NCI-H1092 (cell line): ENCODE data around the gene MAPKAPK2.
A peak's percentile ranks its signal among the peaks of the same experiment; 100 is the strongest.

Experiments used
- DNase-seq: peaks from one replicate; lab custom pipeline; 2025; lab: John Stamatoyannopoulos, UW

Gene MAPKAPK2

DNA sequence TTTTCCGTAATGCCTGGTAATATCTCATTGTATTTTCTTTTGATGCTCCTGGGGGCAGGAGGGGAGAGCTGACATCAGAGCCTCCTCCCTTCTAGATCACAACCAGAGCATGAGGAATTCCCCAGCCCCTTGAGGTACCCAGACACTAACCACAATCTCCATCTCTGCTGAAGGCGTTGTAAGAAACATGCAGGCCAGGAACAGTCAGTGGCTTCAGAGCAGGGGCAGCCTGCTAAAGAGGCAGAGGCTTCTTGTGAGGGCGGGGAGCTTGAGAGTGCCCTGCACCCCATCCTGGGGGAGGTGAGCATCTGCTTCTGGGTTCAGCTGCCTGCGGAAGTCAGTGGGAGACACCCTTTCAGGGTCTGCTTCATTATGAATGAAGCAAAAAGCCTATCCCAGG is 19.0 kb downstream of the MAPKAPK2 start:
- DNase-seq: no peak

DNA sequence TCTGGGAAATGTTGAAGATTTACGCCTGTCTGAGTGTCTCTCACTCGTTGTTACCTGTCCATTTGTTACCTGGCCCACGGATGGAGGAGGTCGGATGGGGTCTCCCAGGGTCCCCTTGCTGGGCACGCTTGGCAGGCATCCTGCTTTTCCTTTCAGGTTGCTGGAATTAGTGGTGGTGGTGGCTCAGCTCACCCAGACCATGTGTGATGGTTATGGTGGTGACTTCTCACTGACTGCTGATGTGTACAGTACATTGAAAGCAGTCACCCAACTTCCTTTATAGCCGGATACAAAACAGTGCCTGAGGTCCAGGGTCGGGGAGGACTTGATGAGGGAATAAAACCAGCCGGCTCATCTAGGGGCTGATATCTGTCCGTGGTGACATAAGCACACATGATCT is 19.5 kb downstream of the MAPKAPK2 start:
- DNase-seq: no peak

DNA sequence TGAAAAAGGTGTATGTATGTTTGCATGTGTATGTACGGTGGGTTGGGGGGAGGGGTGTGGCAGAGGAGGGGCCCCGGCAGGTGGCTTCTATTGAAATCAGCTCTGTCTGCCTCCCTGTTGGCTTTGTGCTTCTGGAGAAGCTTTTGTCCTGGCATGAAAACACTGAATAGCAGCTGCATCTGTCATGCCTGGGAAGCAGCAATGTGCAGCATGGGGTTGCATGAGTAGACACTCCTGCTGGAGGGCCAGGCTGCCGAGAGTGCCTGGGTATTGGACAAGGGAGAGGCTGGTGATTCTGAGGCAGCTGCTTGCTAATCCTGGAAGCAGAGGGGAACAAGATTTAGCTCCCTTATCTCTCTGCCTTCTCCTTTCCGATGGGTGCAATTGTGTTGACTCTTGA is 20.5 kb downstream of the MAPKAPK2 start:
- peak; percentile 83 for DNase-seq

GRCh38 chr1:206705726-206706297 is 21.1 kb downstream of the MAPKAPK2 start:
- DNase-seq: no peak

DNA sequence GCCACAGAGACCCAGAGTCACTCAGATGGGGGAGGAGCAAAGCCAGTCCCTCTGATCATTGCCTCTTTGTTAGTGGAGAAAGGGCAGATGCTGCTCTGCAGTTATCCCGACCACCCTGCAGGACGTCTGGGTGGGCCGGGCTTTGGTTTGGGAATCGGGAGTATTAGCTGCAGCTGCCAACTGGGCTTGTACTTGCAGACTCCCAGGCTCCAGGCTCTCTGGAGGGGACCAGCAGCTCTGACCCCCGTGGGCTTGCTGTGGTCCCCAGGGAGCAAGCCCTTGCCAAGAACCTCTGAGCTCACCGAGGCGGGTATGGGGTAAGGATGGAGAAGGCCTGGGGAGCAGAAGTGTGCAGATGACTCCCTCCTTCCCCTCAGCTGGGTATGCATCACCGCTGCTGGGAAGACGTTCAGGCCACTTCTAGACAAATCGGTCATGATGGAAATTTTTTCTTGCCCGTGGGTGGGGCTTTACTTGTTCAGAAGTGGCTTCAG is 21.6 kb downstream of the MAPKAPK2 start:
- DNase-seq: peak; percentile 82

- DNase-seq: no peak
These were observed 22.2 kb downstream of the MAPKAPK2 start for GRCh38 chr1:206706806-206707366.

GRCh38 chr1:206708058-206708457 is 23.4 kb downstream of the MAPKAPK2 start:
- DNase-seq: no peak

- DNase-seq: no peak
These were observed 24.2 kb downstream of the MAPKAPK2 start for GRCh38 chr1:206708882-206709281.

DNA sequence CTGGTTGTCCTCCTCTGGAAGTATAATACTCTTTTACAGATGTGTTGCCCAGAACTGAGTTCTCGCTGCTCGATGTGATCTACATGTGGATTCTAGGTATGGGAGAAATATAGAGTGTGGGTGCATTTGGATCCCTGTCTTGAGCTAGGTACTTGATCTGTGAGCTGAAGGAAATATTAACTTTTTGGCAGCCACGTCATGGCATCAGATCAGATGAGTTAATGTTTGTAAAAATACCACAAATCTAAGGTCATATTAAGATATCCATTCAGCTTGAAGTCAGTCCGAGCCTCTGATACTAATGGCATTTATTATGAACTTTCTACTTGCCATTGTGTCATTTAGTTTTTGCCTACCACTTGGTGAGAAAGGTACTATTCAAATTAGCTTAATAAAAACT is 24.6 kb downstream of the MAPKAPK2 start:
- DNase-seq: no peak

DNA sequence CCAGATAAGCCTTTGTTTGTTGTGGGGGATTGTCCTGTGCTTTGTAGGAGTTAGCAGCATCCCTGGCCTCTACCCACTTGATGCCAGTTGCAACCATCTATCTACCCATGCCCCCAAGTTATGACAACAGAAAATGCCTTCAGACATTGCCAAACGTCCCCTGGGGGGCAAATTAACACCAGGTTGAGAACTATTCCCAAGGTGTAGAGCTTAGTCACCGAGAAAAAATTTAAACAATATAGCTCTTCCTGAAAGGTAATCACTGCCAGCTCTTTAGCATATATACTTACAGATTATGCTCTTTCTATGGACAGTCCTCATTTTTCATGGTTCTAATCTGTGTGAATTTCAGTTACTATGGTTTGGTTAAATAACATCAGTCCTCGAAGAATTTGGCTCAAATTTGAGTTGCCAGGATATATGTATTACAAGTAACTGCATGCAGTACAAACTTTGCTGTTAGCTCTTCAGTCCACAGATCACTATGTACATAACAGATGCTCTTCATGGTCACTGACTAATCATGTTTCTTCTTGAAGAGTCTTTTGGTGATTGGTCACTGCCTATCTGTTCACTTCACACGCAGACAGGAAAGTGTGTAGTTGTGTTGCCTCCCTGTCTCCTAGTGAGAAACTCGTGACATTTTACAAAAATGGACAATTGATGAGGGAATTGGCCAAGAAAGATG is 25.2 kb downstream of the MAPKAPK2 start:
- no peak for DNase-seq

GRCh38 chr1:206710460-206710823 is 25.7 kb downstream of the MAPKAPK2 start:
- no peak for DNase-seq

DNA sequence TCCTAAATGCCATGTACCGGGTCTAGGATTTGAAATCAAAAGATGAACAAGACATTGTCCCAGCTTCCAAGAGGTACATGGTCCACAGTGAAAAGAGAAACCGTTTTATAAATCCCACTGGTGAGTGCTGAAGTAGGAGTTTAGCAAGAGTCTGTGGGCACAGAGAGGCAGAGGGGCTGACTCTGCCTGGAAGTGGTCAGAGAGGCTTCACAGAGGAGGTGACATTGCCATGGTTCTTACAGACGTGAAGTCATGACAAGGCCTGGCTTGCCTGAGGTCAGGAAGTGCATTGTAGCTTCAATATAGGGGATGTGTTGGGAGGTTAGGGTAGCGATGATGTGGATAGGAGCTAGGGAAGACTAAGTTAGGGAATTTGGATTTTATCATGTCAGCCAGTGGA is 28.4 kb downstream of the MAPKAPK2 start:
- no peak for DNase-seq

GRCh38 chr1:206713910-206714312 is 29.2 kb downstream of the MAPKAPK2 start:
- DNase-seq: no peak

DNA sequence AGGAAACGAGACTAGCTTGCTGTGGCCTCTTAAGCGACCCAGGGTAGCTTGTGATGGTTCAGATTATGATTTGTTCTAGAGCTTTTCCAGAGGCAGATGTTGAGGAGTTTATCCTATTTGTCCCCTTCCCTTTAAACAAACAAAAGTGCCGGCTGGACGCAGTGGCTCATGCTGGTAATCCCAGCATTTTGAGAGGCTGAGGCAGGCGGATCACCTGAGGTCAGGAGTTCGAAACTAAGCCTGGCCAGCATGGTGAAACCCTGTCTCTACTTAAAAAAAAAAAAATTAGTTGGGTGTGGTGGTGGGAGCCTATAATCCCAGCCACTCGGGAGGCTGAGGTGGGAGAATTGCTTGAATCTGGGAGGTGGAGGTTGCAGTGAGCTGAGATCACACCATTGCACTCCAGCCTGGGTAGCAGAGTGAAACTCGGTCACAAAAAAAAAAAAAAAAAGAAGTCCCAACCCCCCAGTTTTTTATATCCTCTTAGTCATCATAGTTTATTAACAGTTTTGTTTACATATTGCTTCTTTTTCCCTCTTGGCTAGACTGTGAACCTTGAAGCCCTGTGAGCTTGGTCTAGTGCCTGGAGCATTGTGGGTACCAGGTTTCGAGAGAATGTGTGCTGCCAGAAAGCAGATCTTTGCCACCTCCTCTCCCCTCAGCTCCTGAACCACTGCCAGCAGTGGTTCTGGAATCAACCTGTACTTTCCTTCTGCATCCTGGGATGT is 29.8 kb downstream of the MAPKAPK2 start:
- no peak for DNase-seq

DNA sequence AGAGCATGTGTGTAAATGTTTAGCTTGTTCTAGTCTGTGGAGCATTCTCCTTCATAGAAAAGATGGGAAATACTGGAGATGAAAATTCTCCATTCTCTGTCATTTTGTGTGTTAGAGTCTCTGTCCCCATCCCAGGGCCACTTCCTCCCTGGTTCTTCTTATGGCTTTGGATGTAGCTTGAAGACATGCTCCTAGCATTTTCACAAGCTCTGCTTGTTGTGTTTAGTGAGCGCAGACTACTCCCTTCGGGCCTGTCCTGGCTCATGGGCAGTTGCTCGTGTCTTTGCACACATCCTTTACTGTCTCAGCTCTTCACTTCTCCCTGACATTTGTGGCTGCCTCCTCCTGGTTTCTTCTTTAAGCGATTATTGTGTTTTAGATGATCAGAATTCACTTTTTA is 30.4 kb downstream of the MAPKAPK2 start:
- no peak for DNase-seq

DNA sequence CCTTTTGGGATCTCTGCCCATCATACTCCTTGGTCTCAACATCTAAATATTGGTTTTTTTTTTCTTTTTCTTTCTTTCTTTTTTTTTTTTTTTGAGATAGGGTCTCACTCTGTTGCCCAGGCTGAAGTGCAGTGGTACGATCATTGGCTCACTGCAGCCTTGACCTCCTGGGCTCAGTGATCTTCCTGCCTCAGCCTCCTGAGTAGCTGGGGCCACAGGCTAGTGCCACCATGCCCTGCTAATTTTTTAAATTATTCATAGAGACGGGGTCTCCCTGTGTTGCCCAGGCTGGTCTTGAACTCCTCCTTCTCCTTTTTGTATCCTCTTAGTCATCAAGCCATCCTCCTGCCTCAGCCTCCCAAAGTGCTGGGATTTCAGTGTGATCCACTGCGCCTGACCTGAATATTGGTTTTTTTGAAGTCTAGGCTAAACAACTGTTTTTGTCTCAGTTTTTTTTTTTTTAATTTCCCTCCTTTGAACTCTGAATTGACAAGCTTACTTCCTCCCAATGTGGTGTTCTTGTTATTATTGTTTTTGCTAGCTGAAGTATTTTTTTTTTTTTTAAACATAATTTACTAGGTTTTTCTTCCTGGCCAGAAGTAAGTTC is 30.9 kb downstream of the MAPKAPK2 start:
- no peak for DNase-seq

DNA sequence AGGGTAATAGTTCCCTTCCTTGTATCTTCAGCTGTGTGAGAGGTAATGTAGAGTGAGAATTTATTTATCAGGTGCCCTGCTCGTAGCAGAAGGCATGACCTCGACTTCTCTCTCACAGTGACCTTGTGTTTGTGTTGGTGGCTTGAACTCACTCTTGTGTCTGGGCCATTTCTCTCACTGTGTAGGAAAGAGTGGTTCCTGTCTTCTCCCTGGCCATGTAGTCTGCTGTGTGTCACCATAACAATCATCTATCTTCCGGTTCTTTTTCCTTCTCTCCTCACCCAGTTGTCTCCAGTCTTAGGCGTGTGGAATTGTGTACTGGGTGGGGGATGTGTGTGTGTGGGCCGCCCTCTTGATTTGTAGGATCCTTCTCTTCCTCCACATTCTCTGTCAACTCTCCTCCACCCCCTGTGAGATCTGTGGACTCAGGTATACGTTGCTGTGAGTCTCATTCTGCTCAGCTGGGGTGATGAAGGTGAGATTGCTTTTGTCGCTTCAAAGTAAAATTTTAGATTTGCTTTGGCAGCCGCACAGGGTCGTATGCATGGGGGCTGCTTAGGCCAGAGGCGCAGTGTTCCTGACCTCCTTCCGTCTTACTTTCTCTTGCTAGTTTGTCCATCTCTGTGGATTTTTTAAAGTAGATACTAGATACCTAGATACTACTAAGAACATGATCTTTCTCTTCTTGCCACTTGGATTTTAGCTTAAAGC is 31.6 kb downstream of the MAPKAPK2 start:
- DNase-seq: no peak

DNA sequence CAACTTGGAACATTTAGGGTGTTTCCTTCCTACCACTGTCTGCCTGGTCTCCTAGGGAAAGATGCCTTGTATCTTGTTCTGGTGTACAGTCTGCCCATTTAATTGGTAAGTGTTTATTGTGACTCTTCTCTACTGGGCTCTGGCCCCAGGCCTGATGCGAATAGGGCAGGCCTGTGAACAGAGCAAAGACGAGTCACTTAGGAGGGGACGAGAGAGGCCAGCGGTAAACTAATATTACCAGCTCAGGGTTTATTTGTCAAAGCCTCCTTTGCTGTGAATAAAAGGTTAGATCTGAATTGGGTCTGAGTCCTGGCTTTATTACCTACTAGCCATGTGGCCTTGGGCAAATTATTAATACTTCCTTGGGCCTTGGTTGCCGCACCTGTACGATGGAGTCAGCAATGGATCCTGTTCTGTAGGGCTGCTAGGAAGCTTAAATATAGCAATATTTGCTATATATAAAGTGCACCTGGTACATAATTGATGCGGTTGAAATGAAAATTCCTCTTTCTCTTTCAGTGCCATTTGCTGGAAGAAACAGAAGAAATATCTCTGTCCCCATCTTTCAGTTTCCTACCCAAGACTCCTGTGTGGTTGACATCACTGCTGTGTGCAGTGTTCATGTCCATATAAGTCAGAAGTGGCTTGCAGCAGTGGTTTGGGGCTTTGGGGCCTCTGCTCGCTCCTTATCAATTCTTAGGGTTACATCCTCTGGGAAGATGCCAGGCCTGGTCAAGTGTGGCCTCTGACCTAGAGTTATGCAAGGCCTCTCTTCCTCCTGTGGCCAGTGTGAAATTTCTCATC is 32.4 kb downstream of the MAPKAPK2 start:
- DNase-seq: no peak

- DNase-seq: no peak
These were observed 32.9 kb downstream of the MAPKAPK2 start for GRCh38 chr1:206717674-206717989.

- DNase-seq: no peak
These were observed 34.6 kb downstream of the MAPKAPK2 start for GRCh38 chr1:206719169-206719839.

- DNase-seq: no peak
These were observed 36.7 kb downstream of the MAPKAPK2 start for GRCh38 chr1:206721454-206721853.
